DOHH2 (cell line): ENCODE results near the gene RAPGEF5.

ENCODE experiments used
- CTCF ChIP-seq: fragments of 200-600 bp; sonication (generic); IDR thresholded peaks from one replicate; pipeline ENCODE4 v1.5.1; 2014; ENCODE audit warnings: antibody characterized with exemption, mild to moderate bottlenecking, low read depth, low read length; ENCODE audit not compliant: poor library complexity, severe bottlenecking
- EZH2phosphoT487 ChIP-seq: fragments of 200-600 bp; sonication (generic); IDR thresholded peaks from 2 replicates; pipeline ENCODE4 v1.6.1; 2017; ENCODE audit warnings: borderline replicate concordance, mild to moderate bottlenecking, antibody characterized with exemption, low read length, moderate library complexity, mixed read lengths

DNA sequence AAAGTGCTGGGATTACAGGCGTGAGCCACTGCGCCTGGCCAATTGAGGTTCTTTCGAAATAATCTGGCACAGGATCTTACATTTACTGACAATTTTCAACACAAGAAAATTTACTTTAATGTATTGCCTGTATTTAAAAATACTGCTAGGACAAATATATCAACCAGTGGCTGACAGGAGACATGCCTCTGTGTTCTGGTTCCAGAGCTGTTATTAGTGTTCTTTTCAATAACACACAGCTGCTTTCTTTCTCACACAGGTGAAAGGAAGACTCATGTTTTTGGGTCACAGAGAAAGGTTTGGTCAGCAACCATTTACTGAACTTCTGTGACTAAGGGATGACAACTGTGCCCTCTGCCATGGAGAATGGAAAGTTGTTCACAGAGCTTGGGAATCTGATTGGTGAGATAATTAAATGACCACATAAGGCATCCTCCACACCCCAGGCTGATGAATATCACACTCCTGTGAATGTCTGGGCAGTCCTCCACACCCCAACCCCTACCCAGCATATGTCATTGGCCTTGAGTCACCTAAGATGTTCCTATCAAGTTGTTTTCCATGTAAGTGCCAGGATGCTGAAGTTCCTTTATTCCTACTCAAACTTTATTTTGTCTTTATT, 180.1 kb downstream of the RAPGEF5 start:
- TF ChIP-seq CTCF: no peak
- no peak for TF ChIP-seq EZH2phosphoT487
